SK-N-SH (cell line): ENCODE data around the gene ZBTB7B. TPM values are rescaled to one million over a fixed set of nuclear protein-coding genes. Genes with fewer than 3 reads are reported as not detected.

ENCODE experiments used
- CTCF ChIA-PET: fragments of 300-600, 350-600 bp; formaldehyde crosslinking; extraction: SDS; loops from one replicate; lab custom pipeline; 2021; lab: Yijun Ruan, JAX
- POLR2A ChIA-PET: fragments of 350-600 bp; sonication (Branson Sonifier 250); formaldehyde crosslinking; extraction: SDS; loops from one replicate; lab custom pipeline; 2020; ENCODE audit warnings: antibody characterized with exemption, inconsistent platforms; lab: Yijun Ruan, JAX
- DNase-seq: peaks from one replicate; pipeline ENCODE4 v3.0.0; 2012
- H2AFZ ChIP-seq: fragments of 200-600 bp; sonication (generic); 2 replicates; pipeline ENCODE4 v1.8.1; 2016; ENCODE audit warnings: antibody characterized with exemption, mild to moderate bottlenecking, low read depth
- H3F3A ChIP-seq: fragments of 200-600 bp; sonication (generic); replicated peaks from 2 replicates; pipeline ENCODE3; 2016; ENCODE audit warnings: antibody characterized with exemption, mild to moderate bottlenecking; ENCODE audit not compliant: insufficient read depth
- H3K27ac ChIP-seq, 2 experiments: fragments of 200-500 bp in 1 of 2; fragments of 200-600 bp in 1 of 2; sonication (Bioruptor generic) in 1 of 2; sonication (generic), shearing (Covaris generic) in 1 of 2; 2 replicates each; pipeline versions ENCODE4 v1.5.1 to v1.6.1; 2014 to 2016; ENCODE audit warnings: low read depth in 2 of 2, inconsistent platforms in 1 of 2, low read length in 1 of 2, mild to moderate bottlenecking in 1 of 2, mixed read lengths in 1 of 2
- H3K27me3 ChIP-seq: fragments of 200-600 bp; sonication (generic), shearing (Covaris generic); 2 replicates; pipeline ENCODE4 v1.6.1; 2016; ENCODE audit warnings: mixed run types; ENCODE audit not compliant: insufficient read depth
- H3K36me3 ChIP-seq, 2 experiments: fragments of 200-500 bp in 1 of 2; fragments of 200-600 bp in 1 of 2; sonication (Bioruptor generic) in 1 of 2; sonication (generic) in 1 of 2; replicated peaks in 1 of 2; 2 replicates each; pipeline versions ENCODE3 to v1.5.1; 2014 to 2016; ENCODE audit warnings: low read length in 1 of 2, mild to moderate bottlenecking in 1 of 2; ENCODE audit not compliant: insufficient read depth in 2 of 2, control insufficient read depth in 1 of 2
- H3K4me1 ChIP-seq, 2 experiments: fragments of 200-500 bp in 1 of 2; fragments of 200-600 bp in 1 of 2; sonication (Bioruptor generic) in 1 of 2; sonication (generic), shearing (Covaris generic) in 1 of 2; 2 replicates each; pipeline versions ENCODE4 v1.5.1 to v1.6.1; 2014 to 2016; ENCODE audit warnings: low read depth in 1 of 2, low read length in 1 of 2, mixed run types in 1 of 2; ENCODE audit not compliant: insufficient read depth in 2 of 2, control insufficient read depth in 1 of 2
- H3K4me2 ChIP-seq: fragments of 200-600 bp; sonication (generic), shearing (Covaris generic); 2 replicates; pipeline ENCODE4 v1.6.1; 2017; ENCODE audit warnings: mixed run types
- H3K4me3 ChIP-seq, 2 experiments: fragments of 200-500 bp in 1 of 2; fragments of 200-600 bp in 1 of 2; sonication (Bioruptor generic) in 1 of 2; sonication (generic), shearing (Covaris generic) in 1 of 2; 2 replicates each; pipeline versions ENCODE4 v1.5.1 to v1.8.1; 2014 to 2016; ENCODE audit warnings: low read depth in 2 of 2, inconsistent platforms in 1 of 2, low read length in 1 of 2, mild to moderate bottlenecking in 1 of 2, mixed read lengths in 1 of 2, moderate library complexity in 1 of 2
- H3K79me2 ChIP-seq: fragments of 200-600 bp; sonication (generic); 2 replicates; pipeline ENCODE4 v1.8.1; 2017; ENCODE audit warnings: mild to moderate bottlenecking; ENCODE audit not compliant: insufficient read depth
- H3K9ac ChIP-seq: fragments of 200-600 bp; sonication (generic); 2 replicates; pipeline ENCODE4 v1.6.1; 2017; ENCODE audit warnings: mixed run types
- H3K9me2 ChIP-seq: fragments of 200-600 bp; sonication (generic); 2 replicates; pipeline ENCODE4 v1.6.1; 2017; ENCODE audit warnings: mixed run types
- H3K9me3 ChIP-seq: fragments of 200-600 bp; sonication (generic); 2 replicates; pipeline ENCODE4 v1.6.1; 2017; ENCODE audit warnings: mixed run types, mild to moderate bottlenecking, moderate library complexity
- H4K20me1 ChIP-seq: fragments of 200-600 bp; sonication (generic); 2 replicates; pipeline ENCODE4 v1.6.1; 2017; ENCODE audit warnings: mild to moderate bottlenecking, mixed run types; ENCODE audit not compliant: insufficient read depth
- CHD2 ChIP-seq: fragments of 150-350 bp; IDR thresholded peaks from 2 replicates; pipeline ENCODE4 v1.6.1; 2018; ENCODE audit warnings: low read length; ENCODE audit not compliant: partially characterized antibody
- EP300 ChIP-seq, 2 experiments: IDR thresholded peaks; 2 replicates each; pipeline versions ENCODE4 v1.4.0 to v1.6.1; 2012; ENCODE audit warnings: borderline replicate concordance in 1 of 2, low read depth in 1 of 2, low read length in 1 of 2
- JUND ChIP-seq: IDR thresholded peaks from 2 replicates; pipeline ENCODE4 v1.4.0; 2012
- MEF2A ChIP-seq: IDR thresholded peaks from 2 replicates; pipeline ENCODE4 v1.4.0; 2012; ENCODE audit warnings: low read depth, borderline replicate concordance
- MXI1 ChIP-seq: IDR thresholded peaks from 2 replicates; pipeline ENCODE4 v1.6.1; 2012; ENCODE audit warnings: mild to moderate bottlenecking, low read depth, low read length, improper control_type of control experiment
- NFIC ChIP-seq: IDR thresholded peaks from 2 replicates; pipeline ENCODE4 v1.4.0; 2012; ENCODE audit warnings: borderline replicate concordance
- POLR2AphosphoS5 ChIP-seq: IDR thresholded peaks from 2 replicates; pipeline ENCODE4 v1.6.1; 2012; ENCODE audit warnings: low read depth, low read length
- RAD21 ChIP-seq: IDR thresholded peaks from 2 replicates; pipeline ENCODE4 v1.6.1; 2012; ENCODE audit warnings: mild to moderate bottlenecking, low read length
- RCOR1 ChIP-seq: fragments of 150-350 bp; IDR thresholded peaks from 2 replicates; pipeline ENCODE4 v1.6.1; 2017; ENCODE audit warnings: antibody characterized with exemption, low read length
- RFX5 ChIP-seq: IDR thresholded peaks from 2 replicates; pipeline ENCODE4 v1.6.1; 2012; ENCODE audit warnings: mild to moderate bottlenecking, improper control_type of control experiment, low read length
- TEAD4 ChIP-seq: IDR thresholded peaks from 2 replicates; pipeline ENCODE4 v1.4.0; 2012; ENCODE audit warnings: mild to moderate bottlenecking, borderline replicate concordance; ENCODE audit not compliant: insufficient read depth
- whole genome bisulfite sequencing: methylation state at CpG from one replicate; pipeline ENCODE4 v1.1.6; 2017; ENCODE audit warnings: low lambda C conversion rate; 5-methylcytosine and 5-hydroxymethylcytosine counted together
- polyA plus RNA-seq, 3 experiments: library from polyadenylated mRNA; depleted of rRNA; stranded (reverse); fragments of >200 nt; gene quantifications; 2 replicates each; pipeline ENCODE4 v1.2.3, GENCODE V29; 2012
- TF ChIP-seq, protein P1 (sequence below): fragments of 200-600 bp; sonication (generic); IDR thresholded peaks from 2 replicates; pipeline ENCODE4 v1.6.1; 2017; ENCODE audit warnings: antibody characterized with exemption, mild to moderate bottlenecking, moderate library complexity
- TF ChIP-seq, protein P2 (sequence below): fragments of 150-350 bp; IDR thresholded peaks from 2 replicates; pipeline ENCODE4 v1.6.1; 2016; ENCODE audit warnings: mild to moderate bottlenecking, low read depth, low read length
- TF ChIP-seq, protein P3 (sequence below): IDR thresholded peaks from 2 replicates; pipeline ENCODE4 v1.4.0; 2012; ENCODE audit warnings: low read depth
- TF ChIP-seq, protein P4 (sequence below): IDR thresholded peaks from 2 replicates; pipeline ENCODE4 v1.4.0; 2012; ENCODE audit warnings: low read depth, borderline replicate concordance

ZBTB7B gene
- polyA plus RNA-seq, 1 of the 3 experiments (the other 2 are of a cell fraction), result 15.7 TPM

DNA sequence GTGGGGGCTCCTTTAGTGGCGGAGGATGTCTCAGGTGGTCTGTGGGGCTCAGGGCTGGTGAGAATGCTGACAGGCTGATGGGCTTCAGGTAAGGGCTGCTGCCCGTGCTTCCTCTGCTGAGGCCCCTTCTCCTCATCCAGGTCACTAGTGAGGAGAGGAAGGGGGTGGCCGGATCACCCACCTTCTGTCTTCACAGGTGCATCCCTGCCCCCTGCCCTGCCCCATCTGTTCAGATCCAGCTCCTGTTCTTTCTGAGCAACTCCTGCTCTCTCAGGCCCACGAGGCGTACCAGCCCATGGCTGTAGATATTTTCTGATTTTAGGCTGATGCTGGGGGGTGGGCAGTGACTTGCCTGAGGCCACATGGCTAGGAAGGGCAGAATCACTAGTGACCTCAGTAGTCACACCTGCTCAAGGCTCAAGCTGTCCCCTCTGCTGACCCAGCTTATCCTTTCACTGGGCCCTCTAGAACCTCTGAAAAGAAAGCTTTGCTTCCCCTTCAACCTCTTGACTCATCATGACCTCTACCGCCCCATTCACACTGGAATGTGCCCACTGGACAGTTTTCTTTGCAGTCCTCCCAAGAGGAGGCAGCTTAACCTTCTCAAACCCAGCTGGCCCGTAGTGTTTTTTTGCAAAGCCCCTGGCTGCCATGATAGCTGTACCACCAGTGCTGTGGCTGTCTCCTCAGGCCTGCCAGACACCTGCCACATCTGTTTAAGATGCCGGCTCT is 16.2 kb downstream of the ZBTB7B start:
- CTCF ChIA-PET, result interaction anchor here (1.4 to 9.3 kb wide), 14 partner anchors 15 to 459 kb away, joined by 5 to 149 read pairs (median 16); partner anchors contain the start of genes ADAM15, DCST1, DCST2 and EFNA4

More for the DNA sequence above, 16.2 kb downstream of the ZBTB7B start:
- WGBS, result 93% methylated on average over 6 of the region's 8 CpGs
- peaks cover 0 to 10% of the 10 kb centered on the region in 2 experiments; a peak in 1 of 4 replicates for H3K4me1 ChIP-seq
- no peaks in the 10 kb centered on the region for H3K9me3 ChIP-seq
- peaks cover 0 to 22% of the 10 kb centered on the region in 2 experiments for H3K36me3 ChIP-seq
- no peak for DNase-seq
- no peaks in the 10 kb centered on the region for H3K27me3 ChIP-seq
- no peak overlapping the region for H3K27ac ChIP-seq
- H3K9ac ChIP-seq, result no peak overlapping the region
- H3K4me2 ChIP-seq, result no peak overlapping the region
- H3K79me2 ChIP-seq, result no peaks in the 10 kb centered on the region
- no peak overlapping the region for H3K4me3 ChIP-seq
- no peaks in the 10 kb centered on the region for H4K20me1 ChIP-seq
- no peaks in the 10 kb centered on the region for H3K9me2 ChIP-seq
- TF ChIP-seq, protein P1, sequence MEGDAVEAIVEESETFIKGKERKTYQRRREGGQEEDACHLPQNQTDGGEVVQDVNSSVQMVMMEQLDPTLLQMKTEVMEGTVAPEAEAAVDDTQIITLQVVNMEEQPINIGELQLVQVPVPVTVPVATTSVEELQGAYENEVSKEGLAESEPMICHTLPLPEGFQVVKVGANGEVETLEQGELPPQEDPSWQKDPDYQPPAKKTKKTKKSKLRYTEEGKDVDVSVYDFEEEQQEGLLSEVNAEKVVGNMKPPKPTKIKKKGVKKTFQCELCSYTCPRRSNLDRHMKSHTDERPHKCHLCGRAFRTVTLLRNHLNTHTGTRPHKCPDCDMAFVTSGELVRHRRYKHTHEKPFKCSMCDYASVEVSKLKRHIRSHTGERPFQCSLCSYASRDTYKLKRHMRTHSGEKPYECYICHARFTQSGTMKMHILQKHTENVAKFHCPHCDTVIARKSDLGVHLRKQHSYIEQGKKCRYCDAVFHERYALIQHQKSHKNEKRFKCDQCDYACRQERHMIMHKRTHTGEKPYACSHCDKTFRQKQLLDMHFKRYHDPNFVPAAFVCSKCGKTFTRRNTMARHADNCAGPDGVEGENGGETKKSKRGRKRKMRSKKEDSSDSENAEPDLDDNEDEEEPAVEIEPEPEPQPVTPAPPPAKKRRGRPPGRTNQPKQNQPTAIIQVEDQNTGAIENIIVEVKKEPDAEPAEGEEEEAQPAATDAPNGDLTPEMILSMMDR, result no peak
- TF ChIP-seq MEF2A (no peak), TEAD4 (no peak), MXI1 (no peak), RCOR1 (no peak), JUND (no peak), NFIC (no peak), POLR2AphosphoS5 (no peak), EP300 (IDR thresholded peaks at IDR 0.05; ENCODE audit: borderline replicate concordance in 1 of 2, low read depth in 1 of 2, low read length in 1 of 2) (no peak), RFX5 (no peak), RAD21 (no peak), CHD2 (no peak)
- TF ChIP-seq, protein P2, sequence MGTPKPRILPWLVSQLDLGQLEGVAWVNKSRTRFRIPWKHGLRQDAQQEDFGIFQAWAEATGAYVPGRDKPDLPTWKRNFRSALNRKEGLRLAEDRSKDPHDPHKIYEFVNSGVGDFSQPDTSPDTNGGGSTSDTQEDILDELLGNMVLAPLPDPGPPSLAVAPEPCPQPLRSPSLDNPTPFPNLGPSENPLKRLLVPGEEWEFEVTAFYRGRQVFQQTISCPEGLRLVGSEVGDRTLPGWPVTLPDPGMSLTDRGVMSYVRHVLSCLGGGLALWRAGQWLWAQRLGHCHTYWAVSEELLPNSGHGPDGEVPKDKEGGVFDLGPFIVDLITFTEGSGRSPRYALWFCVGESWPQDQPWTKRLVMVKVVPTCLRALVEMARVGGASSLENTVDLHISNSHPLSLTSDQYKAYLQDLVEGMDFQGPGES, result no peak
- TF ChIP-seq, protein P3, sequence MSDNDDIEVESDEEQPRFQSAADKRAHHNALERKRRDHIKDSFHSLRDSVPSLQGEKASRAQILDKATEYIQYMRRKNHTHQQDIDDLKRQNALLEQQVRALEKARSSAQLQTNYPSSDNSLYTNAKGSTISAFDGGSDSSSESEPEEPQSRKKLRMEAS, result no peak
- TF ChIP-seq, protein P4, sequence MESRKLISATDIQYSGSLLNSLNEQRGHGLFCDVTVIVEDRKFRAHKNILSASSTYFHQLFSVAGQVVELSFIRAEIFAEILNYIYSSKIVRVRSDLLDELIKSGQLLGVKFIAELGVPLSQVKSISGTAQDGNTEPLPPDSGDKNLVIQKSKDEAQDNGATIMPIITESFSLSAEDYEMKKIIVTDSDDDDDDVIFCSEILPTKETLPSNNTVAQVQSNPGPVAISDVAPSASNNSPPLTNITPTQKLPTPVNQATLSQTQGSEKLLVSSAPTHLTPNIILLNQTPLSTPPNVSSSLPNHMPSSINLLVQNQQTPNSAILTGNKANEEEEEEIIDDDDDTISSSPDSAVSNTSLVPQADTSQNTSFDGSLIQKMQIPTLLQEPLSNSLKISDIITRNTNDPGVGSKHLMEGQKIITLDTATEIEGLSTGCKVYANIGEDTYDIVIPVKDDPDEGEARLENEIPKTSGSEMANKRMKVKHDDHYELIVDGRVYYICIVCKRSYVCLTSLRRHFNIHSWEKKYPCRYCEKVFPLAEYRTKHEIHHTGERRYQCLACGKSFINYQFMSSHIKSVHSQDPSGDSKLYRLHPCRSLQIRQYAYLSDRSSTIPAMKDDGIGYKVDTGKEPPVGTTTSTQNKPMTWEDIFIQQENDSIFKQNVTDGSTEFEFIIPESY, result no peak
- TF ChIP-seq, all 33 proteins: peak for 0
- POLR2A ChIA-PET, result interaction anchor here (0.6 kb wide), 1 partner anchor 24 kb away, joined by 4 read pairs; no protein-coding TSS in a partner anchor
- peaks cover 6% of the 10 kb centered on the region for H3F3A ChIP-seq
- no peak overlapping the region for H2AFZ ChIP-seq
